GM23338 (cell line): Measurements from ENCODE around the gene UBE3C. TPM values are rescaled to one million over a fixed set of nuclear protein-coding genes. Genes with fewer than 3 reads are reported as not detected.

Experiments
- ATAC-seq: fragments of 200-7000 bp; cut with Tn5 transposase; 3 replicates; pipeline ENCODE4 v1.9.1; 2020
- DNase-seq: peaks from one replicate; pipeline ENCODE4 v3.0.0-alpha.2; 2015; ENCODE audit warnings: low spot score
- H2AFZ ChIP-seq: fragments of 200-600 bp; sonication (generic); 2 replicates; pipeline ENCODE4 v1.8.0; 2016; ENCODE audit warnings: antibody characterized with exemption, mild to moderate bottlenecking, moderate library complexity
- H3F3A ChIP-seq: fragments of 200-600 bp; sonication (generic); replicated peaks from 2 replicates; pipeline ENCODE4 v1.8.0; 2017; ENCODE audit warnings: antibody characterized with exemption, mixed run types, low read depth
- H3K27ac ChIP-seq: fragments of 200-600 bp; sonication (generic); 2 replicates; pipeline ENCODE4 v1.6.1; 2016; ENCODE audit warnings: low read depth
- H3K27me3 ChIP-seq: fragments of 200-600 bp; sonication (generic); 2 replicates; pipeline ENCODE4 v1.8.0; 2016; ENCODE audit warnings: mild to moderate bottlenecking, mixed run types, moderate library complexity; ENCODE audit not compliant: insufficient read depth
- H3K36me3 ChIP-seq: fragments of 200-600 bp; sonication (generic); 2 replicates; pipeline ENCODE4 v1.8.0; 2016; ENCODE audit warnings: mild to moderate bottlenecking; ENCODE audit not compliant: insufficient read depth
- H3K4me1 ChIP-seq: fragments of 200-600 bp; sonication (generic); 2 replicates; pipeline ENCODE4 v1.8.0; 2016; ENCODE audit warnings: mild to moderate bottlenecking, moderate library complexity; ENCODE audit not compliant: insufficient read depth
- H3K4me2 ChIP-seq: fragments of 200-600 bp; sonication (generic); 2 replicates; pipeline ENCODE4 v1.7.1; 2017; ENCODE audit warnings: mixed run types
- H3K4me3 ChIP-seq: fragments of 200-600 bp; sonication (generic); 2 replicates; pipeline ENCODE4 v1.6.1; 2016; ENCODE audit warnings: mixed run types
- H3K79me2 ChIP-seq: fragments of 200-600 bp; sonication (generic); replicated peaks from 2 replicates; pipeline ENCODE4 v1.8.0; 2017; ENCODE audit warnings: mild to moderate bottlenecking; ENCODE audit not compliant: insufficient read depth
- H3K9me2 ChIP-seq: fragments of 200-600 bp; sonication (generic); 2 replicates; pipeline ENCODE4 v1.8.0; 2017; ENCODE audit not compliant: insufficient read depth
- H4K20me1 ChIP-seq: fragments of 200-600 bp; sonication (generic); replicated peaks from 2 replicates; pipeline ENCODE4 v1.8.0; 2017; ENCODE audit warnings: mild to moderate bottlenecking; ENCODE audit not compliant: insufficient read depth
- H3K27ac Mint-ChIP-seq: 2 replicates; pipeline ENCODE4 v1.8.0; 2020; ENCODE audit warnings: inconsistent platforms, mild to moderate bottlenecking, moderate library complexity, mixed read lengths
- H3K27me3 Mint-ChIP-seq: 3 replicates; pipeline ENCODE4 v1.8.0; 2022; ENCODE audit warnings: low read depth, mild to moderate bottlenecking, moderate library complexity, mixed read lengths, inconsistent platforms; ENCODE audit not compliant: insufficient read depth, poor library complexity
- H3K36me3 Mint-ChIP-seq: 3 replicates; pipeline ENCODE4 v1.8.0; 2021; ENCODE audit warnings: low read depth, mild to moderate bottlenecking, inconsistent platforms, moderate library complexity, mixed read lengths
- H3K4me1 Mint-ChIP-seq: 3 replicates; pipeline ENCODE4 v1.8.0; 2020; ENCODE audit warnings: mild to moderate bottlenecking, inconsistent platforms, mixed read lengths
- H3K4me3 Mint-ChIP-seq: 3 replicates; pipeline ENCODE4 v1.8.0; 2021; ENCODE audit warnings: moderate library complexity, mild to moderate bottlenecking, inconsistent platforms, mixed read lengths
- H3K9me3 Mint-ChIP-seq: 3 replicates; pipeline ENCODE4 v1.8.0; 2020; ENCODE audit warnings: moderate library complexity, mild to moderate bottlenecking, inconsistent platforms, mixed read lengths
- CREB1 ChIP-seq: fragments of 250-450 bp; sonication (Bioruptor Pico); IDR thresholded peaks from 2 replicates; pipeline ENCODE4 v1.5.0; 2020; ENCODE audit warnings: low read depth, mild to moderate bottlenecking, moderate library complexity
- EZH2 ChIP-seq: fragments of 200-600 bp; sonication (generic); IDR thresholded peaks from one replicate; pipeline ENCODE4 v1.8.0; 2017; ENCODE audit warnings: antibody characterized with exemption, mild to moderate bottlenecking, low read depth; ENCODE audit not compliant: unreplicated experiment
- EZH2phosphoT487 ChIP-seq: fragments of 200-600 bp; sonication (generic); IDR thresholded peaks from one replicate; pipeline ENCODE4 v1.8.1; 2018; ENCODE audit warnings: antibody characterized with exemption; ENCODE audit not compliant: unreplicated experiment
- JUNB ChIP-seq: IDR thresholded peaks from one replicate; pipeline ENCODE4 v1.6.1; 2016; ENCODE audit warnings: antibody characterized with exemption; ENCODE audit not compliant: unreplicated experiment
- NANOG ChIP-seq: IDR thresholded peaks from 2 replicates; pipeline ENCODE4 v1.6.1; 2016; ENCODE audit warnings: antibody characterized with exemption, borderline replicate concordance
- POLR2AphosphoS5 ChIP-seq: IDR thresholded peaks from 2 replicates; pipeline ENCODE4 v1.6.1; 2016; ENCODE audit warnings: antibody characterized with exemption, low read depth
- STAT1 ChIP-seq: IDR thresholded peaks from one replicate; pipeline ENCODE4 v1.6.1; 2016; ENCODE audit warnings: antibody characterized with exemption; ENCODE audit not compliant: unreplicated experiment
- ZNF114 ChIP-seq: fragments of 250-450 bp; sonication (Bioruptor Pico); IDR thresholded peaks from 2 replicates; pipeline ENCODE4 v1.5.0; 2020; ENCODE audit warnings: mild to moderate bottlenecking, moderate library complexity
- ZNF331 ChIP-seq: fragments of 250-450 bp; sonication (Bioruptor Pico); IDR thresholded peaks from 2 replicates; pipeline ENCODE4 v1.5.0; 2020; ENCODE audit warnings: low read depth, mild to moderate bottlenecking, moderate library complexity
- long read RNA-seq: library from polyadenylated mRNA; unstranded; transcript quantifications from one replicate; pipeline ENCODE4 v2.0.0, GENCODE V29; 2020; ENCODE audit not compliant: unreplicated experiment
- polyA plus RNA-seq: library from polyadenylated mRNA; unstranded; fragments of >200 nt; fragmentation: Nextera tagmentation; extraction: Ambion mirVana; gene quantifications from 2 replicates; pipeline ENCODE4 v1.2.1, GENCODE V29; 2016
- total RNA-seq: library from RNA; depleted of rRNA; stranded (reverse); fragments of >200 nt; shearing (Covaris generic); gene quantifications from 2 replicates; pipeline ENCODE4 v1.2.3, GENCODE V29; 2014; rRNA removed
- TF ChIP-seq, protein P1 (sequence below), 2 experiments: fragments of 200-600 bp in 1 of 2; sonication (generic) in 1 of 2; conservative IDR thresholded peaks; 2 replicates each; pipeline versions ENCODE4 v1.5.1 to v1.6.1; 2016 to 2017; ENCODE audit warnings: antibody characterized with exemption in 2 of 2, low read depth in 2 of 2, mild to moderate bottlenecking in 2 of 2, moderate library complexity in 1 of 2
- TF ChIP-seq, protein P2 (sequence below): IDR thresholded peaks from 2 replicates; pipeline ENCODE4 v1.6.1; 2016; ENCODE audit warnings: antibody characterized with exemption
- TF ChIP-seq, protein P3 (sequence below): fragments of 250-450 bp; sonication (Bioruptor Pico); IDR thresholded peaks from 2 replicates; pipeline ENCODE4 v1.5.0; 2020; ENCODE audit warnings: mild to moderate bottlenecking, moderate library complexity

UBE3C gene
- total RNA-seq (76.2 and 76.9 TPM in 2 replicates), polyA plus RNA-seq (13.6 and 16.8 TPM in 2 replicates)
- long read RNA-seq, partial matches to known transcripts, result 2 of 6 reads
- long read RNA-seq, other reads (novel, unspliced or antisense), result 4 of 6 reads

DNA sequence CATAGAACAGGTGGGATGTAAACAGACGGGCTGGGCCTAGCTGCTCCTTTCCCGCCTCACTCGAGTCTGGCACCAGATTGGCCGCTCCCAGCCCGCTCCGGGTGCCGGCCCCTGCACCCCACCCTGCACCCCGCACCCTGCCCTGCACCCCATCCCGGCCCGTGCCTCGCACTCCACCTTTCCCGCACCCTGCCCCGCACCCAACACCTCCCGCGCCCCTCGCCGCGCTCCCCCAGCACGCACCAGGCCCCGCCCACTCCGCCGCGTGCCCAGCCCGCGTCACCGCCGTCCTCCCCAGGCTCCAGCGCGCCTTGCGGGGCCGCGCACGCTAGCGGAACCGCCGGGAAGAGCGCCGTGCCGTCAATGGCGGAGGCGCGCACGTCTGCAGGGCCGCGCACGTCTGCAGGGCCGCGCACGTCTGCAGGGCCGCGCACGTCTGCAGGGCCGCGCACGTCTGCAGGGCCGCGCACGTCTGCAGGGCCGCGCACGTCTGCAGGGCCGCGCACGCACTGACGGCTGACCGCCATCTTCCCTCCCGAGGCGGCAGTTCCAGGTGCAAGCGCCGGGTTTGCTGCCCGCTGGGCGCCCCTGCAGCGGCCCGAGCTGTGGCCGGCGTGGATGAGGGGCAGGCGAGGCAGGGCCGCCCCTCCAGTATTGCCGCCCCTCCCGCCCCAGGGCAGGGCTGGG lies at the start of gene UBE3C:
Gene UBE3C, plus strand, starts transcription at position 503 of the 687 bp plus-strand sequence. CDS start 347 bp downstream, outside the sequence.
- TF ChIP-seq EZH2 (no peak), ZNF114 (CRISPR knock-in tag) (peak; percentile 93), CREB1 (CRISPR knock-in tag) (peak; percentile 85), POLR2AphosphoS5 (peak; percentile 82)
- TF ChIP-seq, protein P1, sequence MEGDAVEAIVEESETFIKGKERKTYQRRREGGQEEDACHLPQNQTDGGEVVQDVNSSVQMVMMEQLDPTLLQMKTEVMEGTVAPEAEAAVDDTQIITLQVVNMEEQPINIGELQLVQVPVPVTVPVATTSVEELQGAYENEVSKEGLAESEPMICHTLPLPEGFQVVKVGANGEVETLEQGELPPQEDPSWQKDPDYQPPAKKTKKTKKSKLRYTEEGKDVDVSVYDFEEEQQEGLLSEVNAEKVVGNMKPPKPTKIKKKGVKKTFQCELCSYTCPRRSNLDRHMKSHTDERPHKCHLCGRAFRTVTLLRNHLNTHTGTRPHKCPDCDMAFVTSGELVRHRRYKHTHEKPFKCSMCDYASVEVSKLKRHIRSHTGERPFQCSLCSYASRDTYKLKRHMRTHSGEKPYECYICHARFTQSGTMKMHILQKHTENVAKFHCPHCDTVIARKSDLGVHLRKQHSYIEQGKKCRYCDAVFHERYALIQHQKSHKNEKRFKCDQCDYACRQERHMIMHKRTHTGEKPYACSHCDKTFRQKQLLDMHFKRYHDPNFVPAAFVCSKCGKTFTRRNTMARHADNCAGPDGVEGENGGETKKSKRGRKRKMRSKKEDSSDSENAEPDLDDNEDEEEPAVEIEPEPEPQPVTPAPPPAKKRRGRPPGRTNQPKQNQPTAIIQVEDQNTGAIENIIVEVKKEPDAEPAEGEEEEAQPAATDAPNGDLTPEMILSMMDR (conservative IDR thresholded peaks at IDR 0.05; ENCODE audit: low read depth in 2 of 2), result no peak
- Mint-ChIP-seq H3K4me1 (peaks cover 36% of the 10 kb centered on the region), H3K9me3 (no peaks in the 10 kb centered on the region), H3K4me3 (peak within 1 kb of the TSS; percentile 88), H3K27me3 (peaks cover 4% of the 10 kb centered on the region), H3K27ac (peak within 1 kb of the TSS; percentile 78), H3K36me3 (peaks cover 30% of the 10 kb centered on the region)
- Histone ChIP-seq H3F3A (0 out of 2 replicates have a peak, but pooled peaks cover 6% of the 10 kb centered on the region), H3K4me3 (peak within 1 kb of the TSS; percentile 94), H3K79me2 (peaks cover 45% of the 10 kb centered on the region), H3K27ac (peak within 1 kb of the TSS; percentile 68), H3K36me3 (peaks cover 5% of the 10 kb centered on the region; the same call in 1 of the 2 replicates), H3K27me3 (no peaks in the 10 kb centered on the region), H2AFZ (peak within 1 kb of the TSS; percentile 29; the same call in 1 of the 2 replicates), H3K4me2 (peak within 1 kb of the TSS; percentile 100), H3K4me1 (peaks cover 14% of the 10 kb centered on the region), H4K20me1 (peaks cover 39% of the 10 kb centered on the region), H3K9me2 (no peaks in the 10 kb centered on the region)
- peak; percentile 96 for DNase-seq
- peak; percentile 81 for ATAC-seq

DNA sequence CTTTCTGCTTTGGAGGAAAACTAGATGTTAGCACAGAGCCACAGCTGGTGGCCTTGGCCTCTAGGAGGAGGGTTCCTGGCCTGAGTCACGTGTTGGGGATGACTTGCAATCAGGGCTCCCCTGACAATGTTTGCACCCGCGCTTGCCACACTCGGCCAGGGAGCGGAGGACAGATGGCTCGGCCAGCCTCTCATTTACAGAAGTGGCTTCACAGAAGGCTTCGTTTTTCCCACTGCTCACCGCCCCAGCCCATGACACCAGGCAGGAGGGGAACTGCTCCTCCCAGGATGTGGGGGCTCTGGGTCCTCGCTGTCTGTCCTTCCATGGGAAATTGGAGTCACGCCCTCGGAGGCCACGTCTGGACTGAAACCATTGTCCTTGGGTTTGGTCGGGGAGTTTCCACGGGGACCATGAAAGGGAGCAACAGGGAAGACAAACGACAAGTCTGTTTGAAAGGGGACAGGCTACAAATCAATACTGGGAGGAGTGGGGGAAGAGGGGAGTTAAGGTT lies 49.6 kb upstream of the UBE3C start:
- H3K4me3 Mint-ChIP-seq, result no peak overlapping the region
- Histone ChIP-seq H3F3A (no peaks in the 10 kb centered on the region), H2AFZ (peak overlapping the region; percentile 87), H3K79me2 (no peaks in the 10 kb centered on the region), H3K27ac (no peak overlapping the region), H4K20me1 (no peaks in the 10 kb centered on the region), H3K9me2 (no peaks in the 10 kb centered on the region), H3K36me3 (peaks cover 2% of the 10 kb centered on the region; the same call in 1 of the 2 replicates), H3K4me1 (no peaks in the 10 kb centered on the region), H3K4me2 (no peak overlapping the region), H3K4me3 (no peak overlapping the region), H3K27me3 (no peaks in the 10 kb centered on the region)
- peaks cover 10% of the 10 kb centered on the region for H3K36me3 Mint-ChIP-seq
- H3K27ac Mint-ChIP-seq, result no peak overlapping the region
- H3K9me3 Mint-ChIP-seq, result peaks cover 36% of the 10 kb centered on the region
- ATAC-seq (no peak), DNase-seq (no peak)
- H3K27me3 Mint-ChIP-seq, result peaks cover 5% of the 10 kb centered on the region
- H3K4me1 Mint-ChIP-seq, result no peaks in the 10 kb centered on the region
- TF ChIP-seq ZNF331, result no peak
- TF ChIP-seq, protein P2, sequence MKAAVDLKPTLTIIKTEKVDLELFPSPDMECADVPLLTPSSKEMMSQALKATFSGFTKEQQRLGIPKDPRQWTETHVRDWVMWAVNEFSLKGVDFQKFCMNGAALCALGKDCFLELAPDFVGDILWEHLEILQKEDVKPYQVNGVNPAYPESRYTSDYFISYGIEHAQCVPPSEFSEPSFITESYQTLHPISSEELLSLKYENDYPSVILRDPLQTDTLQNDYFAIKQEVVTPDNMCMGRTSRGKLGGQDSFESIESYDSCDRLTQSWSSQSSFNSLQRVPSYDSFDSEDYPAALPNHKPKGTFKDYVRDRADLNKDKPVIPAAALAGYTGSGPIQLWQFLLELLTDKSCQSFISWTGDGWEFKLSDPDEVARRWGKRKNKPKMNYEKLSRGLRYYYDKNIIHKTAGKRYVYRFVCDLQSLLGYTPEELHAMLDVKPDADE, result no peak
- no peak for TF ChIP-seq EZH2phosphoT487
- no peak for TF ChIP-seq STAT1
- no peak for TF ChIP-seq JUNB
- no peak for TF ChIP-seq NANOG
- TF ChIP-seq, protein P3, sequence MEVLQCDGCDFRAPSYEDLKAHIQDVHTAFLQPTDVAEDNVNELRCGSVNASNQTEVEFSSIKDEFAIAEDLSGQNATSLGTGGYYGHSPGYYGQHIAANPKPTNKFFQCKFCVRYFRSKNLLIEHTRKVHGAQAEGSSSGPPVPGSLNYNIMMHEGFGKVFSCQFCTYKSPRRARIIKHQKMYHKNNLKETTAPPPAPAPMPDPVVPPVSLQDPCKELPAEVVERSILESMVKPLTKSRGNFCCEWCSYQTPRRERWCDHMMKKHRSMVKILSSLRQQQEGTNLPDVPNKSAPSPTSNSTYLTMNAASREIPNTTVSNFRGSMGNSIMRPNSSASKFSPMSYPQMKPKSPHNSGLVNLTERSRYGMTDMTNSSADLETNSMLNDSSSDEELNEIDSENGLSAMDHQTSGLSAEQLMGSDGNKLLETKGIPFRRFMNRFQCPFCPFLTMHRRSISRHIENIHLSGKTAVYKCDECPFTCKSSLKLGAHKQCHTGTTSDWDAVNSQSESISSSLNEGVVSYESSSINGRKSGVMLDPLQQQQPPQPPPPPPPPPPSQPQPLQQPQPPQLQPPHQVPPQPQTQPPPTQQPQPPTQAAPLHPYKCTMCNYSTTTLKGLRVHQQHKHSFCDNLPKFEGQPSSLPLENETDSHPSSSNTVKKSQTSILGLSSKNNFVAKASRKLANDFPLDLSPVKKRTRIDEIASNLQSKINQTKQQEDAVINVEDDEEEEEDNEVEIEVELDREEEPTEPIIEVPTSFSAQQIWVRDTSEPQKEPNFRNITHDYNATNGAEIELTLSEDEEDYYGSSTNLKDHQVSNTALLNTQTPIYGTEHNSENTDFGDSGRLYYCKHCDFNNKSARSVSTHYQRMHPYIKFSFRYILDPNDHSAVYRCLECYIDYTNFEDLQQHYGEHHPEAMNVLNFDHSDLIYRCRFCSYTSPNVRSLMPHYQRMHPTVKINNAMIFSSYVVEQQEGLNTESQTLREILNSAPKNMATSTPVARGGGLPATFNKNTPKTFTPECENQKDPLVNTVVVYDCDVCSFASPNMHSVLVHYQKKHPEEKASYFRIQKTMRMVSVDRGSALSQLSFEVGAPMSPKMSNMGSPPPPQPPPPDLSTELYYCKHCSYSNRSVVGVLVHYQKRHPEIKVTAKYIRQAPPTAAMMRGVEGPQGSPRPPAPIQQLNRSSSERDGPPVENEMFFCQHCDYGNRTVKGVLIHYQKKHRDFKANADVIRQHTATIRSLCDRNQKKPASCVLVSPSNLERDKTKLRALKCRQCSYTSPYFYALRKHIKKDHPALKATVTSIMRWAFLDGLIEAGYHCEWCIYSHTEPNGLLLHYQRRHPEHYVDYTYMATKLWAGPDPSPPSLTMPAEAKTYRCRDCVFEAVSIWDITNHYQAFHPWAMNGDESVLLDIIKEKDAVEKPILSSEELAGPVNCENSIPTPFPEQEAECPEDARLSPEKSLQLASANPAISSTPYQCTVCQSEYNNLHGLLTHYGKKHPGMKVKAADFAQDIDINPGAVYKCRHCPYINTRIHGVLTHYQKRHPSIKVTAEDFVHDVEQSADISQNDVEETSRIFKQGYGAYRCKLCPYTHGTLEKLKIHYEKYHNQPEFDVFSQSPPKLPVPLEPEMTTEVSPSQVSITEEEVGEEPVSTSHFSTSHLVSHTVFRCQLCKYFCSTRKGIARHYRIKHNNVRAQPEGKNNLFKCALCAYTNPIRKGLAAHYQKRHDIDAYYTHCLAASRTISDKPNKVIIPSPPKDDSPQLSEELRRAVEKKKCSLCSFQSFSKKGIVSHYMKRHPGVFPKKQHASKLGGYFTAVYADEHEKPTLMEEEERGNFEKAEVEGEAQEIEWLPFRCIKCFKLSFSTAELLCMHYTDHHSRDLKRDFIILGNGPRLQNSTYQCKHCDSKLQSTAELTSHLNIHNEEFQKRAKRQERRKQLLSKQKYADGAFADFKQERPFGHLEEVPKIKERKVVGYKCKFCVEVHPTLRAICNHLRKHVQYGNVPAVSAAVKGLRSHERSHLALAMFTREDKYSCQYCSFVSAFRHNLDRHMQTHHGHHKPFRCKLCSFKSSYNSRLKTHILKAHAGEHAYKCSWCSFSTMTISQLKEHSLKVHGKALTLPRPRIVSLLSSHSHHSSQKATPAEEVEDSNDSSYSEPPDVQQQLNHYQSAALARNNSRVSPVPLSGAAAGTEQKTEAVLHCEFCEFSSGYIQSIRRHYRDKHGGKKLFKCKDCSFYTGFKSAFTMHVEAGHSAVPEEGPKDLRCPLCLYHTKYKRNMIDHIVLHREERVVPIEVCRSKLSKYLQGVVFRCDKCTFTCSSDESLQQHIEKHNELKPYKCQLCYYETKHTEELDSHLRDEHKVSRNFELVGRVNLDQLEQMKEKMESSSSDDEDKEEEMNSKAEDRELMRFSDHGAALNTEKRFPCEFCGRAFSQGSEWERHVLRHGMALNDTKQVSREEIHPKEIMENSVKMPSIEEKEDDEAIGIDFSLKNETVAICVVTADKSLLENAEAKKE (CRISPR knock-in tag), result no peak
- no peak for TF ChIP-seq ZNF114 (CRISPR knock-in tag)
